ENCODE data around the gene CNOT6.
A peak's percentile ranks its signal among the peaks of the same experiment; 100 is the strongest.

DNA sequence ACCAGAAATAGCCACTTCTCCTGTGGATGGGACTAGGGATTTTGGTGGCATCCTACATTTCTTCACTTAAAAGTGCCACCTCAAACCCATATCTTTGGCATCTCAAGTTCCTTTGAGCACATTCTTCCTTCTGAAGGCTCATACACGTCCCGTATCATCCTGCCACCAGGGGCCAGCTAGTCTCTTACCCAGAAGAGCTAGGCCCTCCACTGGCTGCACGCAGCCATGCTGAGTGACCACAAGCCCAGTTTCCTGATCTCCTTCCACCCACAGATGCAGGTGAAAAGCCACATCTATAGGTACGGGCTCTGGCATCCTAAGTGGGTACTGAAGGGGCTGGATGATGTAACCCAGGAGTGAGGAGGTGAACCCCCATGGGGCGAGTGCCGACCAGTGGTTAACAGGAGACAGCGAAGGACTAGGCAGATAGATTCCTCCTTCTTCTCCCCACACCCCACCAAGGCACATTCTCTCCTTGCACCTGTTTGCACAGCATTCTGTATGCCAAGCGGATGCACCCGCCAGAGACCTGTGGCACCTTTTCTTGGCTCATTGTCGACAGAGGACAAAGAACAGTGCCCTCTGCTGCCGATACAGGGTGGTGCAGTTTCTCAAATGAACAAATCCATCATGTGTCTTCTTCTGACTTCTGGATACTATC is 111.5 kb downstream of the CNOT6 start:
- TF ChIP-seq, protein P1, sequence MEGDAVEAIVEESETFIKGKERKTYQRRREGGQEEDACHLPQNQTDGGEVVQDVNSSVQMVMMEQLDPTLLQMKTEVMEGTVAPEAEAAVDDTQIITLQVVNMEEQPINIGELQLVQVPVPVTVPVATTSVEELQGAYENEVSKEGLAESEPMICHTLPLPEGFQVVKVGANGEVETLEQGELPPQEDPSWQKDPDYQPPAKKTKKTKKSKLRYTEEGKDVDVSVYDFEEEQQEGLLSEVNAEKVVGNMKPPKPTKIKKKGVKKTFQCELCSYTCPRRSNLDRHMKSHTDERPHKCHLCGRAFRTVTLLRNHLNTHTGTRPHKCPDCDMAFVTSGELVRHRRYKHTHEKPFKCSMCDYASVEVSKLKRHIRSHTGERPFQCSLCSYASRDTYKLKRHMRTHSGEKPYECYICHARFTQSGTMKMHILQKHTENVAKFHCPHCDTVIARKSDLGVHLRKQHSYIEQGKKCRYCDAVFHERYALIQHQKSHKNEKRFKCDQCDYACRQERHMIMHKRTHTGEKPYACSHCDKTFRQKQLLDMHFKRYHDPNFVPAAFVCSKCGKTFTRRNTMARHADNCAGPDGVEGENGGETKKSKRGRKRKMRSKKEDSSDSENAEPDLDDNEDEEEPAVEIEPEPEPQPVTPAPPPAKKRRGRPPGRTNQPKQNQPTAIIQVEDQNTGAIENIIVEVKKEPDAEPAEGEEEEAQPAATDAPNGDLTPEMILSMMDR (IDR thresholded peaks at IDR 0.05; ENCODE audit: borderline replicate concordance, extremely low read depth, low read length, poor library complexity, severe bottlenecking): peak; percentile 92
- TF ChIP-seq EZH2 (IDR thresholded peaks at IDR 0.05; ENCODE audit: borderline replicate concordance, low read depth, low read length, severe bottlenecking): no peak
